Hematopoietic multipotent progenitor cell (in vitro differentiated cells): Measurements from ENCODE around the gene RNF138. TPM values are rescaled to one million over a fixed set of nuclear protein-coding genes. Genes with fewer than 3 reads are reported as not detected.
"Not testable (repeated sequence)": the region's sequence is repeated elsewhere in the genome, so short reads cannot be mapped to it uniquely, and the experiment has no call there.

ENCODE experiments used
- DNase-seq, 3 donors: peaks; one replicate each; pipeline ENCODE4 v3.0.0-alpha.2; 2011 to 2015; ENCODE audit warnings: low read depth in 2 of 3, low spot score in 2 of 3
- total RNA-seq: library from RNA; depleted of rRNA; stranded (reverse); fragments of >200 nt; gene quantifications from one replicate; pipeline ENCODE4 v1.2.3, GENCODE V29; 2012

Gene RNF138
- total RNA-seq, 1 donor: 65.4 TPM

GRCh38 chr18:32095192-32095899 lies 3.7 kb downstream of the RNF138 start:
- DNase-seq: no peak

- DNase-seq: no peak
Measured at GRCh38 chr18:32095900-32096229, 4.2 kb downstream of the RNF138 start.

GRCh38 chr18:32096946-32097345 lies 5.3 kb downstream of the RNF138 start:
- no peak for DNase-seq

- DNase-seq: no peak
Measured at GRCh38 chr18:32104516-32104915, 12.8 kb downstream of the RNF138 start.

- DNase-seq: no peak
Measured at GRCh38 chr18:32110005-32110404, 18.3 kb downstream of the RNF138 start.

- no peak for DNase-seq
Measured at GRCh38 chr18:32111706-32112105, 20.0 kb downstream of the RNF138 start.

DNA sequence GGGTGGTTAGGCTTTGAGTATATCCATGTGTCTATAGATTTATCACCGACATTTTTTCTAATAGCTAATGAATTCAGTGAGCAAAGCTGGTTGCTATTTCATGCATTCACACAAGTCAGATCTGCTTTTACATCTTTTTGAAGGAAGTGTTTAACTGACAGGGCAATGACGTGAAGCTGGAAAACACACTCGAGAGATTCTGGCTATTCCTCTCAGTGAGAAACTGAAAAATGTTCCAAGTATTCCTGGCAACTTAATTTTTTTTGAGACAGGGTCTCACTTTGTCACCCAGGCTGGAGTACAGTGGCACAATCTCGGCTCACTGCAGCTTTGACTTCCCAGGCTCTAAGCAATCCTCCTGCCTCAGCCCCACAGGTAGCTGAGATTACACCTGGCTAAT lies 21.2 kb downstream of the RNF138 start:
- DNase-seq: no peak

DNA sequence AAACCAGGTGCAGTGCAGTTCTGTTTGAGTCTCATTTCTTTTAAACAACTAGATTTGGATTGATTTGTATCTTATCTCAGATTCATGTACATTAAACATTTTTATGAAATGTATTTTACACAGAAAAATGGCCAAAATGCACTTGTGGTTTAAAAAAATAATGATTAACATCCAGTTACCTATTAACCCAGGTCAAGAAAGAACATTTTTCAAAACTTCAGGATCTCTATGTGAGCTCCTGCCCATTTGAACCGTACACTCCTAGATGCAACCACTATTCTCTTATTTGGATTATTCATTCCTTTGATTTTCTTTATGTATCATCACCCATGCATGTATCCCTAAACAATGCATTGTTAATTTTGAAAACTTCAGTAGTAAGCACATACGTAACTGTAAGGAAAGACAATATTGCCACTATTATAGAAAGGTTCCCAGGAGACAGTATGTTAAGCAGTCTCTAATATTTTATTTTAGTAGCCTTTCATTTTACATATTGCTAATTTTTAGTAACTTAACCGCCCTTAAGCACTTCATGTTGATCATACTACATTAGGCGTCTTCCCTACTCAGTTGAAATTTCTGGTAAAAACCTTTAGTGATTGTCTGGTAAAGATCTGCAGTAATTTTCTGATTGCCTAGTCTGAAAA lies 22.7 kb downstream of the RNF138 start:
- no peak for DNase-seq

- no peak for DNase-seq
Measured at GRCh38 chr18:32122039-32122438, 30.4 kb downstream of the RNF138 start.

GRCh38 chr18:32126538-32126937 lies 34.9 kb downstream of the RNF138 start:
- no peak for DNase-seq

- DNase-seq: no peak
Measured at GRCh38 chr18:32135625-32136024, 44.0 kb downstream of the RNF138 start.

DNA sequence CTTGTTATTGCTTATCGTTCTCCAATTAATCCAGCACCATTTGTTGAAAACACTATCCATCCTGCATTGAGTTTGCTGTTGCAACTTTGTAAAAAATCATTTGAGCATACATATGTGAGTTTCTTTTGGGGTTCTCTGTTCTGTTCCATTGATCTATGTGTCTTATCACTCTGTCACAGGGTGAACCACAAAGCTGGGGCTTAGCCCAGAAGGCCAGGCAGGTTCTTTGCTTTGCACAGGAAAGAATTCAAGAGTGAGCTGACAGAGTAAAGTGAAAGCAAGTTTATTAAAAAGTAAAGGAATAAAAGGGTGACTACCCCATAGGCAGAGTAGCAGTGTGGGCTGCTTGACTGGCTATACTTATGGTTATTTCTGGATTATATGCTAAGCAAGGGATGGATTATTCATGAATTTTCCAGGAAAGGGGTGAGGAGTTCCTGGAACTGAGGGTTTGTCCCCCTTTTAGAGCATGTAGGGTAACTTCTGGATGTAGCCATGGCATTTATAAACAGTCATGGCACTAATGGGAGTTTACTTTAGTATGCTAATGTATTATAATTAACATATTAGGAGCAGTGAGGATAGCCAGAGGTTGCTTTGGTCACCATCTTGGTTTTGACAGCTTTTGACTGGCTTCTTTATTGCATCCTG lies 46.8 kb downstream of the RNF138 start:
- DNase-seq: peak in 2 of 3 donors; percentile 31 to 76

DNA sequence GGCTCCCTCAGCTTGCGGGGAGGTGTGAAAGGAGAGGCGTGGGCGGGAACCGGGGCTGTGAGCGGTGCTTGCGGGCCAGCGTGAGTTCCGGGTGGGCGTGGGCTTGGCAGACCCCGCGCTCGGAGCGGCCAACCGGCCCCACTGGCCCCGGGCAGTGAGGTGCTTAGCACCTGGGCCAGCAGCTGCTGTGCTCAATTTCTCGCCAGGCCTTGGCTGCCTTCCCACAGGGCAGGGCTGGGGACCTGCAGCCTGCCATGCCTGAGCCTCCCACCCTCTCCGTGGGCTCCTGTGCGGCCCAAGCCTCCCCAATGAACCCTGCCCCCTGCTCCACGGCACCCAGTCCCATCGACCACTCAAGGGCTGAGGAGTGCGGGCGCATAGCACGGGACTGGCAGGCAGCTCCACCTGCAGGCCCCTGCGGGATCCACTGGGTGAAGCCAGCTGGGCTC lies 48.2 kb downstream of the RNF138 start:
- no peak for DNase-seq

DNA sequence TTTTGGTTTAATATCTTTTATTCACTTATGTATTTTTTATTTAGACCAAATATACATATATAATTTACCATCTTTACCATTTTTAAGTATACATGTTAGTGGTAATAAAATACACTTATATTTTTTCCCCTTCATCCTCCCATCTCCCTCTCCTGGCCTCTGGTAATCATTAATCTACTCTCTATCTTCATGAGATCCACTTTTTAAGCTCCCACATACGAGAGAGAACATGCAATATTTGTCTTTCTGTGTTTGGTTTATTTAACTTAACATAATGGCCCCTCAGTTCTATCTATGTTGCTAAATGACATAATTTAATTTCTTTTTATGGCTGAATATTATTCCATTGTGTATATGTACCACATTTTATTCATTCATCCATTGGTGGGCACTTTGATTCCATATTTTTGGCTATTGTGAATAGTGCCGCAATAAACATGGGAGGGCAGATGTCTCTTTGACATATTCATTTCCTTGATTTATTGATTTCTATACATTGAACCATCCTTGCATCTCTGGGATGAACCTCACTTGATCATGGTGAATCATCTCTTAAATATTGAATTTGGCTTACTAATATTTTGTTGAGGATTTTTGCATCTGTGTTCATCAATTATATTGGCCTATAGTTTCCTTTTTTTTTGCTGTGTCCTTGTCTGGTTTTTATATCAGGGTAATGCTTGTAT lies 56.7 kb downstream of the RNF138 start:
- DNase-seq: no peak

DNA sequence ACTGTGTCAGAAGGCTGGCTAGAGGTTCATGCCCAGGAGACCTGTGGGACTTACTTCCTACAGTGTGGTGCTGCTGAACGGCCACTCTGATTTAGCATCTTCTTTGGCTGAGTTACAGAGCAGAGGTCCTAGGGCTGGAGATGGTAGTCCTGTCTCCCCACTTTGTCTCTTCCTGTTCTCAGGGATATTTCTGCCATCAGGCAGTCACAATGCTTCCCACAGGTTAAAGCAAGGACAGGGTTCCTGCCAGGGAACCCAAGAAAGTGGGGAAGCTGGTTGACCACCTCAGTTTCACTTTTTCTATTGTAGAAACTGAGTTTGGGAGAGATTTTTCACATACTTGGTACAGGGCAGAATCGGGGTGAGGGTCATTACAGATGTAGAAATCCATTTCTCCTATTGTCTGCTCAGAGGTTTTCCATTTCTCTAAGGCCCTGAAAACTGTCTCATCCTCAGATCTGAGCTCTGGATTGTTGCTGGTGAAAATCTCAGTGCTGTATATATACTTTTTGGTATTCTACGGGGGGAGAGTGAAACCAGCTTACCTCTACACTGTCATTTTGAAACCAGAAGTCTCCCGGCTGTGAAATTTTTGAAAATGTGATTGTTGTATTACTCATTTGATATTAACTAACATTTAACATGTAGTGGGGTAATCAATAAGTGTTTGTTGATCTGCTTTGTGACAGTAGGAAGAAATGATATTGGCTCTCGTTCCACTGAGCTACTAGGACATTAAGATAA lies 61.2 kb downstream of the RNF138 start:
- DNase-seq: no peak

DNA sequence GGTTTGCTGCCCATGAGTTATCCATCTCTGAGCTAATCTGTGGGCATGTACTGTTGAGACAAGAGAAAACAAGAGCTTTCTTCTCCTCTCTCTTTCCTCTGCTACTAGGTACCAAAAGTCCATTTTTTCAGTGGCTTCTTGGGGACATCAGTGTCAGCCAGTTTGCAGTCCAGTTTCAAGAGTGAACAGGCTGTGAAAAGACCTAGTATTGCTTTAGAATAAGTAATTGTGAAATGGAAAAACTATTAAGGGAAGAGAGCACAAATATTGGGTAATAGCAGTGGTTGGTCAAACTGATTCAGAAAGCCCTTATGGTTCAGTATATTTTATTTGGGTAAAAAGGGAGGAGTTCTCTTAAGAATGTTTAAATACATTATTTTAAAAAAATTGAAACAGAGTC lies 65.2 kb downstream of the RNF138 start:
- DNase-seq: no peak

GRCh38 chr18:32157580-32157979 lies 65.9 kb downstream of the RNF138 start:
- DNase-seq: no peak

DNA sequence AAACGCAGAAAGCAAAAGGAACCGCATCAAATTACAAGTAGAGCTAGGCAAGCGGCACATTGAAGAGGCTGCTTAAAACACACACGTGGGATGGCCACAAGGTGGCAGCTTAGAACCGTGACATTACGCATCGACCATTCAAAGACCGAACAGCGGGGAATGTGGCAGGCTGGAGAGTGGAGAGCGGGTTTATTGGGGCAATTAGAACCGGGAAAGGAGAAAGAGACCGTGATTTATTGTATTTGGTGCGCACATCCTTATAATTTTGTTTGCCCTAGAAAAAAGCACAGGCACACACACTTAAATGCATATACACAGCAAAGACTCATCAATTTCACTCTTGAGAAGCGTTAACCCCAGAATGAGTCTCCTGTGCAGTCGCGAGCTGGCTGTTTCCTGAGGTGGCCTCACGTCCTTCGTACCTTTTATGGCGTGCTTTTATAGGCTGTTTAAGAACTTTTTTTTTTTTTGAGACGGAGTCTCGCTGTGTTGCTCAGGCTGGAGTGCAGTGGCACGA lies 66.5 kb downstream of the RNF138 start:
- DNase-seq: peak; percentile 54 to 89 (median 79)

GRCh38 chr18:32158631-32159030 lies 67.0 kb downstream of the RNF138 start:
- not testable (repeated sequence) for DNase-seq

GRCh38 chr18:32160547-32160946 lies 68.9 kb downstream of the RNF138 start:
- no peak for DNase-seq
